Stimulated activated CD4-positive, alpha-beta T cell treated with anti-CD3 and anti-CD28 coated beads, Interleukin-4, amount 100 ng/mL, for 48 hours (primary cell): Measurements from ENCODE around the gene BBS9.

Experiments
- DNase-seq, 2 donors: peaks; one replicate each; pipeline ENCODE4 v3.0.0-alpha.2; 2020; ENCODE audit warnings: low read depth in 2 of 2

Gene BBS9

GRCh38 chr7:33127085-33127484 is 2.3 kb upstream of the BBS9 start:
- DNase-seq = no peak

- DNase-seq = no peak
Observed at GRCh38 chr7:33128631-33128989, 754 bp upstream of the BBS9 start.

- DNase-seq = no peak
Observed at GRCh38 chr7:33129806-33130153, 416 bp downstream of the BBS9 start.

DNA sequence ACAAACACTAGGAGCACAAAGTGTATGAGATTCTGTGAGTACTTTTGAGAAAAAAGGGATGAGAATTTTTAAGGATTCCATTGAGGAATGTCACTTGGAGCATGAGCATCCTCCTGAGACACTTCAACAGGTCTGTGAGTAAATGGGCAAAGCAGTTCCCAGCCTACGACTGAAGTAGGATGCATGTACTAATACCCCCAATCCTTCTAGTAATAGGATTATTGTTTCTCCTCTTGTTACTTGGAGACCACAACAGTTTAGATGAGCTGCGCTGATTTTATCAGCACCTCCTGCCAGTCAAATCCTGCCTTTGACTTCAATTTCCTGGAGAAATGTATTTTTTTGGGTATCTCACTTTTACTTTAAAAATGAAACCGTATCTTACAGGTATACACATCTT is 820 bp downstream of the BBS9 start:
- DNase-seq = no peak

- no peak for DNase-seq
Observed at GRCh38 chr7:33137103-33137502, 7.7 kb downstream of the BBS9 start.

DNA sequence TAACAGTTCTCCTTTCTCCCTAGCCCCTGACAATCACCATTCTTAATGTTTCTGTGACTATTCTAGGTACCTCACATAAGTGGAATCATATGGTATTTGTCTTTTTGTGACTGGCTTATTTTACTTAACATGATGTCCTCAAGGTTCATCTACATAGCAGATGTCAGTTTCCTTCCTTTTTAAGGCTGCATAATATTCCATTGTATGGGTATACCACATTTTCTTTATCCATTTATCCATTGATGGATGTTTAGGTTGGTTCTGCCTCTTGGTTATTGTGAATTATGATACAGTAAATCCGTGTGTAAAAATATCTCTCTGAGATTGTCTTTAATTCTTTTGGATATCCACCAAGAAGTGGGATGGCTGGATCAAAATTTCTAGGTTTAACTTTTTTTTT is 13.2 kb downstream of the BBS9 start:
- DNase-seq = no peak

DNA sequence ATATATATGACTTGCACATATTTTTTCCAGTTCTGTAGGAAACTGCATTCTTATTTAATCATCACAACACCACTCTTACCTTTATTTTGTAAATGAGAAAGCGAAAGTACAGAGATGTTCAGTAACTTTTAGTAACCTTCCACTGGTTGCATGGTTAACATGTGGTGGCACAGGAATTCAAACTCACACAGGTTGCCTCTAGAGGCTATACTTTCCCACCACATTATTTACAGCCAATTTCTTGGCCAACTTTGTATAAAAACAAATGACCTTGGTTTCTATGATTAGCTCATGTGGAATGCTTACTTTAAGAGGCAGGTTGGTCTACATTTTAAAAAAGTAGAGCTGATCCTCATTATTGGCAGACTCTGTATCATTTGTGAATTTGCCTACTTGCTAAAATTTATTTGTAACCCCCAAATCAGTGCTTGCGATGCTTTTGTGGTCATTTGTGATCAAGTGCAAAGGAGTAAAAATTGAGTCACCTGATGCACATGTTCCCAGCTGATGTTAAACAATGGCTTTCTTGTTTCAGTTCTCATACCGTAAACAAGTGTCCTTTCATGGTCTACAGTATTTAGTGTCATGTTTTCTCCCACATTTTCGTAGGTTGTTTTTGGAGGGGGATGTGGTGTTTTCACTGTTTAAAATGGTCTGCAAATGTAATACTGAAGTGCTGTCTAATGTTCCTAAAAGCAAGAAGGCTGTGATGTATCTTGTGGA is 14.8 kb downstream of the BBS9 start:
- no peak for DNase-seq

DNA sequence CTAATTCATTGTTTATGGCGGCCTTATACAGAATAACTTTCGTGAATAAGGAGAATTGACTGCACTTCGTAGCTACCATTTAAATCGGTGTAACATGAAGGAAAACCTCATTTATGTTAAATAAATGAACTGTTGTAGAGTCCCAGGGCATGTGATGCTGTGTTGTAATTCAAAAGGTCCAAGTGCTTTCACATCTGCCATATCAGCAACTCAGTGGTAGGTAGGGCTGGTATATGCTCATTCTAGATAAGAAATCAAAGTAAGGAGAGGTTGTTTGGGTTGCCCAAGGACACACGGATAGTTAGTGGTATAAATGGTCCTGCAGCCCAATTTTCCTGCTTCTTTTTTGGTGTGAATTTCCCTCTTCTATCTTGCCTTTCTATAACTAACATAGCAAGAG is 15.8 kb downstream of the BBS9 start:
- DNase-seq = no peak

DNA sequence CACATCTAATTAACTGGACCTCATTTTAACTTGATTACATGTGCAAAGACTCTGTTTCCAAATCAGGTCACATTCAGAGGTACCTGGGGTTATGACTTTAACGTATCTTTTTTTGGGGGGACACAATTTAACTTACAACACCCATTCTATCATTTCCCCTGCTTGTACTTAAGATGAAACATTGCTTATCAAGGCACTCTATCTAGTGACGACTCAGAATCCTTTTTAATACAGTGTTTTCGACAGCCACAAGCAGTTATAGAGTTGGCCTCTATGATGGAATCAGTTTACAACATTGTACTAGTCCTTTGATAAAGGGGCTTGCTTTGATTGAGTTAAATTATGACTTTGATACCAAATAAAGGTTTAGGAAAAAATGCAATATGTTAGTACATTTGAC is 22.7 kb downstream of the BBS9 start:
- no peak for DNase-seq

- no peak for DNase-seq
Observed at GRCh38 chr7:33155811-33156210, 26.4 kb downstream of the BBS9 start.

GRCh38 chr7:33156441-33156840 is 27.1 kb downstream of the BBS9 start:
- DNase-seq = no peak

GRCh38 chr7:33157311-33157710 is 27.9 kb downstream of the BBS9 start:
- no peak for DNase-seq

GRCh38 chr7:33157781-33158180 is 28.4 kb downstream of the BBS9 start:
- no peak for DNase-seq

DNA sequence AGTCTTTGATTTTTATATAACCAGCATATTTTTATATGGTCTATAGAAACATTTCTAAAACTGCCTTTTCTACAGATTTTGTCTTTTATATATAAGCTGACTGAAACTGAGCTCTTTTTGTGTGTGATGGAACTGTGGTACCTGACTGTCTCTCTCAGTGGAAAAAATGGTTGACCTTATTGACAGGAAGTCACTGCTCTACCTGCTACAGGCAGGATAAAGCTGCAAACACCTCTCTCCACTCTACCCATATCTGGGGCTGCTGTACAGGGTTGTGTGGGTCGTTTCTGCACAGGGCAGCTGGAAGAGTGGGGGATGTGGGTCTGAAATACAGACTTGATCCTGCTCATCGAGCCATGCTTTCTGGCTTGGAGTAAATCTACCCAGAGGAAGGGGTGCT is 48.5 kb downstream of the BBS9 start:
- DNase-seq = no peak

DNA sequence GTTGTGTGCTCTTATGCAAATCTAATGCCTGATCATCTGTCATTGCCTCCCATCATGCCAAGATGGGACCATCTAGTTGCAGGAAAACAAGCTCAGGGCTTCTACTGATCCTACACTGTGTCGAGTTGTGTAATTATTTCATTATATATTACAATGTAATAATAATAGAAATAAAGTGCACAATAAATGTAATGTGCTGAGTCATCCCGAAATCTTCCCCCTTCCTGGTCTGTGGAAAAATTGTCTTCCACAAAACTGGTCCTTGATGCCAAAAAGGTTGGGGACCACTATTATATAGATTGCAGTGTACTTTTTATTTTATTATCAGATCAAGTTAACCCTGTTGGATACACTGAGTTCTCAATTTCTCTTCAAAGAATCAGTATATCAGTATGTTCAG is 50.2 kb downstream of the BBS9 start:
- DNase-seq = no peak

DNA sequence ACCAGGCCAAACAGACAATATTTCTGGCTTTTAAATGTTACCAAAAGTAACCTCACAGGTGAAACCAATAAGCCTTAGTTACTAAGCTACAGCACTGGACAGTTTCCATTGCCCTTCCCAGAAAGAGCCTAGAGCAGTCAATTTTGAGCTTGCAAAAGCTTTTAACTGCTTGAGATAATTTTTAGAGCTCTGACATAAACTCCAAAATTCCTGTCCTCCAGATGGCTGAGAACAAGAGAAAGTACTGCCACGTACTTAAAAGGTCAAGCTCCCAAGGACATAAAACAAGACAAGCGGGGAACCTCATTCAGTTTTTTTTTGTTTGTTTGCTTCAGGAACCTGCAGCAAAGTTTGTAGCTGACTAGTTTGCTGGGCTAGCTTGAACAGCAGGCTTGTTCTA is 54.1 kb downstream of the BBS9 start:
- DNase-seq = no peak

GRCh38 chr7:33184828-33185227 is 55.5 kb downstream of the BBS9 start:
- no peak for DNase-seq

GRCh38 chr7:33185786-33186185 is 56.4 kb downstream of the BBS9 start:
- no peak for DNase-seq

GRCh38 chr7:33186192-33186591 is 56.8 kb downstream of the BBS9 start:
- no peak for DNase-seq

DNA sequence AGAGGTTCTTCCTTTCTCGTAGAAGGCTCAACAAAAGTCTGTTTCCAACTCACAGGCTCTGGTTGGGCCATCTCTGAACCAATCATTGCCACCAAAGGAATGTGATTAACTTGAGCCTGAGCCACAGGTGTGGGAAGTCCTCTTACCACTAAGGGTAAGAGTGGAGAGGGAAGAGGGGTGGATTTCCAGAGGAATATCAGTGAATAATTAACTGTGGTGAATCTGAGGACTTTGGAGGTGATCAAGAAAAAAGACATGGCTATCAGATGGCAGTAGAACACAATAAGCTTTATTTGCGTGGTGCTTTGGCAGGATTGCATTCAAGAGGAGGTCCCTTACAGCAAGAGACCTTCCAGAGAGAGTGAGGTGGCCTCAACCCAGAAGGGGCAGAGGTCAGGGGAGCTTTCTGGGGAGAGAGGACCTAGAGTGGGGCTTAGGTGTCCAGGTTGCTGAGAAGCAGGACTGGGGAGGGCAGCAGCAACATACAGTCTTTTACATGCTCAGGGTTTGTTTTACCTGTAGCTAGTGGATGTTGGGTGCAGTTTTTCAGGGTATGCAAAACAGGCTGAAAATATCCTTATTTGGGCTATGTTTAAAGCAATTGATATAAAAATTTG is 61.4 kb downstream of the BBS9 start:
- no peak for DNase-seq

GRCh38 chr7:33191340-33191739 is 62.0 kb downstream of the BBS9 start:
- no peak for DNase-seq

- no peak for DNase-seq
Observed at GRCh38 chr7:33192695-33193291, 63.4 kb downstream of the BBS9 start.

- DNase-seq = no peak
Observed at GRCh38 chr7:33193308-33193864, 64.0 kb downstream of the BBS9 start.
